Heart left ventricle (tissue), 13 donors: Measurements from ENCODE around the gene ITGA7.

ENCODE experiments used
- POLR2A ChIP-seq, 2 donors: fragments of 450-650 bp; IDR thresholded peaks; one replicate each; pipeline ENCODE4 v1.6.1; 2017; ENCODE audit warnings: antibody characterized with exemption in 2 of 2, mild to moderate bottlenecking in 2 of 2, moderate library complexity in 2 of 2
- TF ChIP-seq, protein P1 (sequence below), 12 donors: fragments of 200-600 bp; sonication (generic) in 4 of 12; IDR thresholded peaks; one replicate each; pipeline versions ENCODE4 v1.5.0 to v1.8.0; 2018 to 2022; ENCODE audit warnings: antibody characterized with exemption in 12 of 12, mild to moderate bottlenecking in 5 of 12
- donor health status: ischemic (EF 13 %, LVEDD 7.1; RV severe dilation, severe dysfunction).
- donor health status: DM: no; HTN: yes; CAD: no.
- donor health status: DM: no; HTN: no; CAD: no.
- donor health status: ischemic (EF 25% LVEDD 6.9; RV normal size, moderate dysfunction).
- donor health status: ischemic (EF 25% LVEDD 5.7; RV mildly dilated, moderate dysfunction).
- donor health status: ischemic (EF 35%, LVEDD 5.7; RV mildly dilated, moderate dysfunction).
- donor health status: nonischemic (EF 11% LVEDD 7.7; RV severe dilation, severe dysfunction).
- donor health status: DM: yes; HTN: yes; CAD: no.
- donor health status: PGD.
- donor health status: ischemic (EF 29% LVEDD 5.4; RV normal size, mild dysfunction).
- donor health status: nonischemic (EF 23%, LVEDD 6.1; RV moderate dilation, normal function).

DNA sequence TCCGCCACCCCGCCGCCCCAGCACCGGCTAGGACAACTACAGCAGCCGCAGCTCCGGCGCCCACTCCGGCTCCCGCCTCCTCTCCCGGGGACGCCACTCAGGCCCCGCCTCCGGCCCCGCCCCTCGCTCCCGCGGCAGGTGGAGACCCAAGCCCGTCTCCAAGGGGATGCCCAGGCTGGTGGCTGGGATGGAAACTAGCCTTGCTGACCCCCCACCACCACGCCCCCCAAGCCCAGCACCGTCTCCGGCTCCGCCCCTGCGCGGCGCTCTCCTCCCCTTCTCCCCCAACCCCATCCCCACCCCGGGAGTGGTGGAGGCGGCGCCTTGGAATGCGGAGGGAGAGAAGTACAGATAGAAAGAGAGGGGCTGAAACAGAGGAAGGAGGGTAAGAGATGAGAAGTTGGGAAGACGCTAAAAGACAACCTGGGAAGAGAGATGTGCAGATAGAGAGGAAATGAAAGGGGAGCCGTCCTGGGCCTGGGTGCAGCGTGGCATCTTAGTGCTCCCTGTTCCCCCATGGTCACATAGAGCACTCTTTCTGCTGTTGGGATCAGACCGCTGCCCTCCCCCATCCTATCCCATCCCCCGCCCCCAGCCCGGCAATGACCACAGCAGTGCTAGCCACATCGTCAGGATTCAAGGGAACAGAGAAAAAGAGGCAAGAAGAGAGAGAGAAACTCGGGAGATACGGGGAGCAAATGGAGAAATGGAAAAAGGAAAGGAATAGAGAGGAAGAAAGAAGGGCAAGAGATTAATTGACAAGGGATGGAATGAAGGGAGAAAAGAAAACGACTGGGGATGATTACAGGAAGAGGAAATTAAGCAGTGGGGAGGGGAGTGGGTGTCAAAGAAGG, at the start of gene ITGA7:
- TF ChIP-seq, protein P1, sequence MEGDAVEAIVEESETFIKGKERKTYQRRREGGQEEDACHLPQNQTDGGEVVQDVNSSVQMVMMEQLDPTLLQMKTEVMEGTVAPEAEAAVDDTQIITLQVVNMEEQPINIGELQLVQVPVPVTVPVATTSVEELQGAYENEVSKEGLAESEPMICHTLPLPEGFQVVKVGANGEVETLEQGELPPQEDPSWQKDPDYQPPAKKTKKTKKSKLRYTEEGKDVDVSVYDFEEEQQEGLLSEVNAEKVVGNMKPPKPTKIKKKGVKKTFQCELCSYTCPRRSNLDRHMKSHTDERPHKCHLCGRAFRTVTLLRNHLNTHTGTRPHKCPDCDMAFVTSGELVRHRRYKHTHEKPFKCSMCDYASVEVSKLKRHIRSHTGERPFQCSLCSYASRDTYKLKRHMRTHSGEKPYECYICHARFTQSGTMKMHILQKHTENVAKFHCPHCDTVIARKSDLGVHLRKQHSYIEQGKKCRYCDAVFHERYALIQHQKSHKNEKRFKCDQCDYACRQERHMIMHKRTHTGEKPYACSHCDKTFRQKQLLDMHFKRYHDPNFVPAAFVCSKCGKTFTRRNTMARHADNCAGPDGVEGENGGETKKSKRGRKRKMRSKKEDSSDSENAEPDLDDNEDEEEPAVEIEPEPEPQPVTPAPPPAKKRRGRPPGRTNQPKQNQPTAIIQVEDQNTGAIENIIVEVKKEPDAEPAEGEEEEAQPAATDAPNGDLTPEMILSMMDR (IDR thresholded peaks at IDR 0.05) = no peak
- TF ChIP-seq POLR2A (IDR thresholded peaks at IDR 0.05) = peak in 1 of 2 donors; percentile 24
